Measurements from ENCODE around the gene GUCY1B1. TPM values are rescaled to one million over a fixed set of nuclear protein-coding genes. Genes with fewer than 3 reads are reported as not detected.

Gene GUCY1B1
- total RNA-seq, 2 donors from 2014 or later = 0.33 to 2.3 TPM

DNA sequence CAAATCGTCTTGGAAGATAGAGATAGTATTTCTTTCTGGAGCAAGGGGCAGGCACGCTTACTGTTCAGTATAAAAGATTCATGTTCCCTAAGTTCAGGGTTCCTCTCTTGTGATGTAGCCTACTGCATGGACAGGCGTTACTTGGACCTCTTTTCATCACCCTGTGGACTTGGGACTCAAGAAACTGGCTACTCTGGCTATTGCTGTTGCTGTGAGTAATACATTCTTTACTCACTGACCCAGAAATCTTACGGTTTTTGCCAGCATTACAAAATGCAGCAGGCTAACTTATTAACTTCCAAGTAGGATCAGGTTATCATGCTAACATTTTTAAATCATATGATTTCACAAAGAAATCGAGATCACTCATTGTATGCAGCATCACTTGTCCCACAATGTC lies 12.8 kb upstream of the GUCY1B1 start:
- ATAC-seq = no peak
- DNase-seq (ENCODE audit: low spot score) = no peak
- no peak overlapping the region for H3K27ac Mint-ChIP-seq
- H3K4me1 Mint-ChIP-seq (ENCODE audit: low read depth in 2 of 2) = peaks cover 0 to 2% of the 10 kb centered on the region in 2 donors
- no peaks in the 10 kb centered on the region for H3K27me3 Mint-ChIP-seq
- no peak overlapping the region for H3K4me3 Mint-ChIP-seq
- no peaks in the 10 kb centered on the region for H3K36me3 Mint-ChIP-seq
- H3K9me3 Mint-ChIP-seq = no peaks in the 10 kb centered on the region

GRCh38 chr4:155748039-155748438 lies 10.8 kb upstream of the GUCY1B1 start:
- Mint-ChIP-seq H3K27me3 (no peaks in the 10 kb centered on the region), H3K4me1 (ENCODE audit: low read depth in 2 of 2) (peaks cover 0 to 8% of the 10 kb centered on the region in 2 donors), H3K27ac (no peak overlapping the region), H3K9me3 (no peaks in the 10 kb centered on the region), H3K36me3 (no peaks in the 10 kb centered on the region), H3K4me3 (no peak overlapping the region)
- DNase-seq (ENCODE audit: low spot score) (no peak), ATAC-seq (no peak)

GRCh38 chr4:155749041-155749440 lies 9.8 kb upstream of the GUCY1B1 start:
- Mint-ChIP-seq H3K27me3 (no peaks in the 10 kb centered on the region), H3K36me3 (no peaks in the 10 kb centered on the region), H3K4me1 (ENCODE audit: low read depth in 2 of 2) (peaks cover 0 to 8% of the 10 kb centered on the region in 2 donors), H3K27ac (no peak overlapping the region), H3K9me3 (no peaks in the 10 kb centered on the region), H3K4me3 (no peak overlapping the region)
- no peak for ATAC-seq
- no peak for DNase-seq (ENCODE audit: low spot score)

- Mint-ChIP-seq H3K36me3 (no peaks in the 10 kb centered on the region), H3K4me3 (no peak overlapping the region), H3K9me3 (no peaks in the 10 kb centered on the region), H3K27me3 (no peaks in the 10 kb centered on the region), H3K4me1 (ENCODE audit: low read depth in 2 of 2) (peaks cover 0 to 8% of the 10 kb centered on the region in 2 donors), H3K27ac (no peak overlapping the region)
- ATAC-seq = no peak
- no peak for DNase-seq (ENCODE audit: low spot score)
These were observed 7.3 kb upstream of the GUCY1B1 start for GRCh38 chr4:155751569-155751968.

- DNase-seq (ENCODE audit: low spot score) = no peak
- ATAC-seq = no peak
- peaks cover 6 to 10% of the 10 kb centered on the region in 2 donors for H3K4me1 Mint-ChIP-seq (ENCODE audit: low read depth in 2 of 2)
- no peak overlapping the region for H3K4me3 Mint-ChIP-seq
- no peaks in the 10 kb centered on the region for H3K36me3 Mint-ChIP-seq
- no peak overlapping the region for H3K27ac Mint-ChIP-seq
- H3K27me3 Mint-ChIP-seq = peaks cover 2 to 6% of the 10 kb centered on the region in 2 donors
- H3K9me3 Mint-ChIP-seq = no peaks in the 10 kb centered on the region
These were observed 1.0 kb upstream of the GUCY1B1 start for GRCh38 chr4:155757745-155758265.

DNA sequence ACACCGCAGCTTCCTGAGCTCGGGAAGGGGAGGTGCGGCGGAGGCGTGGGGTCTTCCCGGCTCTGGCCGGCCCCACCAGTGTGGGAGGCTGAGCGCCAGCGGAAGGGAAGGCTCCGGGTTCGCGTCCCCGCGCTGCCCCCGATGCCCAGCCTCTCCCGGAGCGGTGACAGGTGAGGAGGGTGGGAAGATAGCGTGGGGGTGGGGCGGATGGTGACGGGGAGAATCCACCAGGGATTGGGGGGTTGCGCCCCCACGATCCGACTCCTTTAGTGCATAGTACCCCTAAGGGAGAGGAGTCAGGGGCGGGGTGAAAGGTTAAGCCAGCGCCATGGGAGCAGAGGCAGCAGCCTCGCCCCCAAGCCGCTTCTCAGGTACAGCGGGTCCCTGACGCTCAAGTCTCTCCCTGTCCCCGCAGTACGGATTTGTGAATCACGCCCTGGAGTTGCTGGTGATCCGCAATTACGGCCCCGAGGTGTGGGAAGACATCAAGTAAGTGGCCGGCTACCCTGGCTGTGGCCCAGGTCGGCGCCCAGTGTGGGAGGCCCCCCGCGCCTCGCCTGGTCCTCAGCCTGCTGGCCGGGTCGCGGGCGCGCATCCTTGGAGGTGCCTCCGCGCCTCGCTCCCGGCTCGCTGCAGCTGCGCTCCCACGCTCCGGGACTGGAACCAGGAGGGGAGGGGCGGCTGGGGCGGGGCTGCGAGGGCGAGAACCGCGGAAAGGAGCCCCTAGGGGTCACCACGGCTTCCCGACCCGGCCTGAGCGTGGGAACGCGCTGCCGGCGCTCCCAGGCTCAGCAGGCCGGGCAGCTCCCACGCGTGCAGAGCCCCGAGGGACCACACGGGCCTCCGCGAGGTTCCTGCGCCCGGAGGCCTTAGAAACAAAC lies 791 bp downstream of the GUCY1B1 start:
- Mint-ChIP-seq H3K36me3 (no peaks in the 10 kb centered on the region), H3K4me1 (ENCODE audit: low read depth in 2 of 2) (peaks cover 6 to 10% of the 10 kb centered on the region in 2 donors), H3K9me3 (no peaks in the 10 kb centered on the region), H3K27me3 (peaks cover 2 to 6% of the 10 kb centered on the region in 2 donors), H3K4me3 (no peak overlapping the region), H3K27ac (no peak overlapping the region)
- ATAC-seq = peak; percentile 5 to 50
- peak; percentile 60 for DNase-seq (ENCODE audit: low spot score)

GRCh38 chr4:155761047-155761446 lies 2.2 kb downstream of the GUCY1B1 start:
- no peak for DNase-seq (ENCODE audit: low spot score)
- Mint-ChIP-seq H3K27me3 (peaks cover 2 to 6% of the 10 kb centered on the region in 2 donors), H3K27ac (no peak overlapping the region), H3K9me3 (no peaks in the 10 kb centered on the region), H3K36me3 (no peaks in the 10 kb centered on the region), H3K4me3 (no peak overlapping the region), H3K4me1 (ENCODE audit: low read depth in 2 of 2) (peaks cover 6 to 10% of the 10 kb centered on the region in 2 donors)
- ATAC-seq = no peak

GRCh38 chr4:155761916-155762315 lies 3.1 kb downstream of the GUCY1B1 start:
- Mint-ChIP-seq H3K27me3 (peaks cover 2 to 6% of the 10 kb centered on the region in 2 donors), H3K36me3 (no peaks in the 10 kb centered on the region), H3K4me3 (no peak overlapping the region), H3K27ac (no peak overlapping the region), H3K4me1 (ENCODE audit: low read depth in 2 of 2) (peaks cover 6 to 10% of the 10 kb centered on the region in 2 donors), H3K9me3 (no peaks in the 10 kb centered on the region)
- DNase-seq (ENCODE audit: low spot score) (no peak), ATAC-seq (no peak)

DNA sequence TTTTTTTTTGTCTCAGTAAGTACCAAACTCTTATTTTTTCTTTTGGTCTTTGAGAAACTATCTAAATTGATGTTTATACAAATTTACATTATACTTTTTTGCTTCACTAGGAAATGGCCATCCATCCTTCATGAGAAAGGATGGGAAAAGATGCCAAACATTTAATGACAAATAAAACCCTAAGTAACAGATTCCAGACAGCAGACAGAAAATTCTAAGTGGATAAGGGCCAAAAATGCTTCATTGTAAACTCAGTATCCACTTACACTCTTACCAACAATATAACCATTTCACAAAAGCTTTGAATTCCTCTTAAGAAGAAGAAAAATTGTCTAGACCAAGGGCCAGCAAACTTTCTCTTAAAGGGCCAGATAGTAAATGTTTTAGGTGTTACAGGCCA lies 3.5 kb downstream of the GUCY1B1 start:
- no peak overlapping the region for H3K4me3 Mint-ChIP-seq

GRCh38 chr4:155763551-155763950 lies 4.7 kb downstream of the GUCY1B1 start:
- peaks cover 3 to 5% of the 10 kb centered on the region in 2 donors for H3K4me1 Mint-ChIP-seq (ENCODE audit: low read depth in 2 of 2)
- no peak overlapping the region for H3K4me3 Mint-ChIP-seq
- no peaks in the 10 kb centered on the region for H3K9me3 Mint-ChIP-seq
- no peak overlapping the region for H3K27ac Mint-ChIP-seq
- no peaks in the 10 kb centered on the region for H3K36me3 Mint-ChIP-seq
- ATAC-seq (no peak), DNase-seq (ENCODE audit: low spot score) (no peak)
- peaks cover 0 to 2% of the 10 kb centered on the region in 2 donors for H3K27me3 Mint-ChIP-seq

More for the DNA sequence above, 3.5 kb downstream of the GUCY1B1 start:
- H3K27ac Mint-ChIP-seq = no peak overlapping the region
- no peaks in the 10 kb centered on the region for H3K9me3 Mint-ChIP-seq
- ATAC-seq (no peak), DNase-seq (ENCODE audit: low spot score) (no peak)
- H3K27me3 Mint-ChIP-seq = peaks cover 2 to 6% of the 10 kb centered on the region in 2 donors
- H3K36me3 Mint-ChIP-seq = no peaks in the 10 kb centered on the region
- peaks cover 6 to 10% of the 10 kb centered on the region in 2 donors for H3K4me1 Mint-ChIP-seq (ENCODE audit: low read depth in 2 of 2)

DNA sequence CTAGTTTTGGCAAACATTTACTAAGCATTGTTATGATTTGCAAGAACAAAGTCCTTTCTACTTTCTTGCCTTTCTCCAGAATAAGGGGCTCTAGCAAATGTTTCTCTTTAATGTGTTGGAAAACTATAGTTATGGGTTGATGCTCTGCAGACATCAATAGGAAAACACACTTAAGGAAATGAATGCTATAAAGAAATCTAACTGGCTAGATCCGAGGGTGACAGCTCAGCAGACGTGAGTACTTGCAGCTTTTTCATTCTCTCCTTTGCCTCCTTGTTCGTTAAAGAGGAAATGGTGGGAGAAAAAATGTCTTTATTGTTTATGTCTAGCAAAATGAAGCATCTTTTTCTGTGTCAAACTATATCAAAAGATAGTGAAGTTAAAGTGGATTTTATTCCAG lies 6.3 kb downstream of the GUCY1B1 start:
- DNase-seq (ENCODE audit: low spot score) (no peak), ATAC-seq (no peak)
- Mint-ChIP-seq H3K4me3 (no peak overlapping the region), H3K27me3 (peaks cover 0 to 2% of the 10 kb centered on the region in 2 donors), H3K27ac (no peak overlapping the region), H3K9me3 (no peaks in the 10 kb centered on the region), H3K36me3 (no peaks in the 10 kb centered on the region), H3K4me1 (ENCODE audit: low read depth in 2 of 2) (peaks cover 0 to 3% of the 10 kb centered on the region in 2 donors)

DNA sequence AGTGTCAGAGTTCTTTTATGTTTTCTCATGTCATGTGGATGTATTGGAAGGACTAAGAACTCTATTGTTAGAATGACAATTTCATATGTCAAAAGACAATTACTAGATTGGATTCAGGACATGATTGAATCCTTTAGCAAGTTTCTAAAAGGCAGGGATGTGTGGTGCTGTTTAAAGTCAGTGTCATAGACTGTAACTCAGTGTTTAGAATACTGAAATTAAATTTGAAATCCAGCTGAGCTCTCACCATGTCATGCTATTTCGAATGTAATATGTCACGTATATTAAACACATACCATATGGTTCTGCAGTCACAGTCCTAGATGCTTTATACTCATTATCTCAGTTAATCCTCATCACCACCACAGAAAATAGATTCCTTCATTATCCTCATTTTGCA lies 7.8 kb downstream of the GUCY1B1 start:
- Mint-ChIP-seq H3K27me3 (no peaks in the 10 kb centered on the region), H3K36me3 (no peaks in the 10 kb centered on the region), H3K4me1 (ENCODE audit: low read depth in 2 of 2) (no peaks in the 10 kb centered on the region), H3K9me3 (no peaks in the 10 kb centered on the region), H3K4me3 (no peak overlapping the region), H3K27ac (no peak overlapping the region)
- DNase-seq (ENCODE audit: low spot score) (no peak), ATAC-seq (no peak)

DNA sequence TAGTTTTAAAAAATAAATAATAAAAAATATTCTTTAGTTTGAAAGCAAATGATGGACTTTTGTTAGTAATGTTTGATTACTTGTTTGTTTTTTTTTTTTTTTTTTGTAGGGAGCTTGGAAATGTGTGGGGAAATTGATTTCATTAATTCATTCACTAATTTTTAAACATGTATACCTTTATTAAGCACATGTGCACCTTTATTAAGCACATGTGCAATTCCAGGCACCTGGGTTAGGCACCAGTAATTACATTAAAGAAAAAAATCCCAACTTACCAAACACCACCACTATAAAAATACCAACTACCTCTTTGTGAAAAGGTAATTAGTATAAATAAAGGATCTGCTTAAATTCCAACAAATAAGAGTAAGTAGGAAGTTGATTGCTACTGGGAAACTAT lies 9.5 kb downstream of the GUCY1B1 start:
- no peak for ATAC-seq
- no peaks in the 10 kb centered on the region for H3K4me1 Mint-ChIP-seq (ENCODE audit: low read depth in 2 of 2)
- H3K9me3 Mint-ChIP-seq = no peaks in the 10 kb centered on the region
- no peak overlapping the region for H3K27ac Mint-ChIP-seq
- H3K4me3 Mint-ChIP-seq = no peak overlapping the region
- DNase-seq (ENCODE audit: low spot score) = no peak
- H3K36me3 Mint-ChIP-seq = no peaks in the 10 kb centered on the region
- no peaks in the 10 kb centered on the region for H3K27me3 Mint-ChIP-seq

GRCh38 chr4:155769090-155769489 lies 10.3 kb downstream of the GUCY1B1 start:
- no peak overlapping the region for H3K4me3 Mint-ChIP-seq

More at GRCh38 chr4:155769090-155769489, 10.3 kb downstream of the GUCY1B1 start:
- Mint-ChIP-seq H3K9me3 (no peaks in the 10 kb centered on the region), H3K27me3 (no peaks in the 10 kb centered on the region), H3K4me1 (ENCODE audit: low read depth in 2 of 2) (no peaks in the 10 kb centered on the region), H3K36me3 (no peaks in the 10 kb centered on the region), H3K27ac (no peak overlapping the region)
- no peak for ATAC-seq
- no peak for DNase-seq (ENCODE audit: low spot score)
